GM18526 (cell line): ENCODE data around the gene MYH6.

Experiments
- POLR2A ChIP-seq: IDR thresholded peaks from 3 replicates; pipeline ENCODE4 v1.6.1; 2011; ENCODE audit not compliant: insufficient read length; ENCODE audit errors: extremely low read depth

The MYH6 gene

DNA sequence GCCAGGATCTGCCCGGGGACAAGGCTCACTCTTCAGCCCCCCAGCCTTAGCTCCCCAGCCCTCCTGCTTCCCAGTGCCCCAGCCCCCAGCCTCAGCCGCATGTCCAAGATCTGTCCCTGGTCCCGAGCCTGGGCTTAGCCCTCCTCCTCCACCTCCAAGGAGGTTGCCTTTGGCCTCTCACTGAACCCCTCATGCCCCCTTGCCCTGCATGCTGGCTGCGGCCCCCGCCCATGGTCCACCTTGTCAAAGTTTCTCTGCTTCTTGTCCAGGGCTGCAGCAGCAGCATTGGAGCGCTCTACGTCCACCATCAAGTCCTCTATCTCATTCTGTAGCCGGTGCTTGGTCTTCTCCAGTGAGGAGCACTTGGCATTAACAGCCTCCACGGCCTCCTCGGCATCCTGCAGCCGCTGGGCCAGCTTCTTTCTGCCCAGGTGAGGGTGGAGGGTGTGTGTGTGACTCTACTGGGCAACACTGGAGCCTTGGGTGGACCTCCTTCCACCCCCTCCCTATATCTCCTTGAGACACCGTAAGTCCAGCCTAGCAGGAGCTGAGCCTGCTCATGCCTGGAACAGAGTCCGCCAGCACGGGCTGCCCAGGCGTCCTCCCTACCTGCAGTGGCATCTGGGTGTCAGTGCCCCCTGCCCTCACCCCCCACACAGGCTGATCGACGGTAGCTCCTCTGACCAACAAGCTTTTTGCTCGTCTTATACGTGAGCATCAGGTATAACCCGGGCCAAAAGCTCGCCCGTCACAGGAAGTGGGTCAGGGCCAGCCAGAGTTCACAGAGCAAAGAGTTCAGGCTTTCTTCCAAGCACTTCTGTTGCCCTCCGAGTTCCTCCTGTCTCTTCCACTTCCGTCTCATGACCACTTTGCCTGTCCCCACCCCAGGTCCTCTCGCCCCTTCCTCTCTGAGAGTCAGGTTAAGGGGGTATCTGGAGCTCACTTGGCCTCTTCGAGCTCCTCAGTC is 19.9 kb downstream of the MYH6 start:
- no peak for TF ChIP-seq POLR2A

DNA sequence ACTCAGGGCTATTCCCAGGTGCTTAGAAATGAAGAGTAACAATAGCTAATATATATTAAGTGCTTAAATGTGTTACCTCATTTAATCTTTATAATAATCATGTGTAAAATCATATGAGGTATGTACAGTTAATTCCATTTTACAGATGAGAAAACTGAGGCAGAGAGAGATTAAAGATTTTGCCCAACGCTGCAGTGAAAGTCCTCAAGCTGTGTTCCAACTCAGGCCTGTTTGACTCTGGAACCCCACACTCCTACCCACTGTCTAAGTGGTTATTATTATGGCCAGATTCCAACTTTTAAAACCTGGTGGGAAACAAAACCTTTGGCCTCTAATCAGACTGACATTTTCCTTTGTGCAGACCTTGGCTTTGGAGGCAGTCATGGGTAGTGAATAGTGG is 21.1 kb downstream of the MYH6 start:
- TF ChIP-seq POLR2A: no peak

DNA sequence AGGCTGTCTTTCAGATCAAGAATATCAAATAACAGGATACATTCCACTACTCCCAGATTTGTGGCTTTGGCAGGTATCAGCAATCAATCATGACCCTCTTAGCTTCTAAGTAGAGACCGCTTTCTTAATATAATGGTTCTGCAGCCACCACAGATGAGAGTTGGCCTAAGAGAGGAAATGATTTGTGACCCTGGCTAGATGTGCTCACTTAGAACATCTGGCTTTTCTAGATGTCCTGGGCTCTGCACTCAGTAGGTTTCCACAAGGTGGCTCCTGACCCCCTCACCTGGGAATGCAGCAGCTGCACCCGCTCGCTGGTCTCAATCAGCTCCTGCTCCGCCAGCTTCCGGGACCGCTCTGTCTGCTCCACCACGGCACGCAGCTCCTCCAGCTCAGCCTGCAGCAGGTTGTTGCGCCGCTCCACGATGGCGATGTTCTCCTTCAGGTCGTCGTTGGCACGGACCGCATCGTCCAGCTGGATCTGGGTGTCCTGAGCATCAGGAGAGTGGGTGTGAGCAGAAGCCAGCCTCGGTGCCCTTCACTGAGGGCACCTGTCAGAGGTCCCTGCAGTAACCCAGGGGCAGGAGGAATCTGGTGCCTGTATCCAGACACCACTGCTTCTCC is 22.3 kb downstream of the MYH6 start:
- TF ChIP-seq POLR2A: no peak

DNA sequence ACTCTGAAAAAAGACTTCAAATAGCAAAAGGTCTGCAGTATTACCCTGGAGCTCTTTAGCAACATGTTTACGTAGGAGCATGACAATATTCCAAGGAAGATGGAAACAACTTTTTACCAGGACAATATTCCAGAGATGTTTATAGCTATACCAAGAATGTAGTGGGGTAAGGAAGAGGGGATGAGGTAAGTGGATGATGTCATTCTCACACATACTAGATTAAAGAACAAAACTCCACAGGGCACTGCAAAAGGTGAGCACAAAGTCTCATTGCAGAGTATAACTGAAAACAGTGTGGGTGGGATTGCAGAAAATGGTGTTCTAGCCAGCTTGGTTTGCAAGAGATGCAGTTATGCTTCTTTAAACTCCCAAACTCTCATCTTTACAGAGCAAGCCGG is 22.8 kb downstream of the MYH6 start:
- no peak for TF ChIP-seq POLR2A

DNA sequence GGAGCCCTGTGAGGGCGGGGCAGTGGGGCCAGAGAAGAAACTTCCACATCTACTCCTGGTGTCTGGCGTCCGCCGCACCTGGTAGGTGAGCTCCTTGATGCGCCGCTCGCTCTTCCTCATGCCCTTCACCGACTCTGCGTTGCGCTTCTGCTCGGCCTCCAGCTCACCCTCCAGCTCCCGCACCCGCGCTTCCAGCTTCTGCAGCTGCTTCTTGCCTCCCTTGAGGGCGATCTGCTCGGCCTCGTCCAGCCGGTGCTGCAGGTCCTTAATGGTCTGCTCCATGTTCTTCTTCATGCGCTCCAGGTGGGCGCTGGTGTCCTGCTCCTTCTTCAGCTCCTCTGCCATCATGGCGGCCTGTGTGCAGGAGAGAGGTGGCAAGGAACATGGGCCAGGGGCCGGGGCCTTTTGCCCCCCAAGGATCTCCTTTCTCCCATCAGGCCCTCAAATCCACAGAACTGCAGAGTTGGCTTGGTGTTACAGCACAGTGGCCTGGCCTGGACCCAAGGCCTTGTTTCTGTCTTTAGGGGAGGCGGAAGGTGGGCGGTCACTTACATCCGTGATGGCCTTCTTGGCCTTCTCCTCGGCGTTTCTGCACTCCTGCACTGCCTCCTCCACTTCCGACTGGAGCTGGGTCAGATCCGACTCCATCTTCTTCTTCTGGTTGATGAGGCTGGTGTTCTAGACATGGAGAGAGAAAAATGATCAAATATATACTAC is 23.6 kb downstream of the MYH6 start:
- TF ChIP-seq POLR2A: no peak

DNA sequence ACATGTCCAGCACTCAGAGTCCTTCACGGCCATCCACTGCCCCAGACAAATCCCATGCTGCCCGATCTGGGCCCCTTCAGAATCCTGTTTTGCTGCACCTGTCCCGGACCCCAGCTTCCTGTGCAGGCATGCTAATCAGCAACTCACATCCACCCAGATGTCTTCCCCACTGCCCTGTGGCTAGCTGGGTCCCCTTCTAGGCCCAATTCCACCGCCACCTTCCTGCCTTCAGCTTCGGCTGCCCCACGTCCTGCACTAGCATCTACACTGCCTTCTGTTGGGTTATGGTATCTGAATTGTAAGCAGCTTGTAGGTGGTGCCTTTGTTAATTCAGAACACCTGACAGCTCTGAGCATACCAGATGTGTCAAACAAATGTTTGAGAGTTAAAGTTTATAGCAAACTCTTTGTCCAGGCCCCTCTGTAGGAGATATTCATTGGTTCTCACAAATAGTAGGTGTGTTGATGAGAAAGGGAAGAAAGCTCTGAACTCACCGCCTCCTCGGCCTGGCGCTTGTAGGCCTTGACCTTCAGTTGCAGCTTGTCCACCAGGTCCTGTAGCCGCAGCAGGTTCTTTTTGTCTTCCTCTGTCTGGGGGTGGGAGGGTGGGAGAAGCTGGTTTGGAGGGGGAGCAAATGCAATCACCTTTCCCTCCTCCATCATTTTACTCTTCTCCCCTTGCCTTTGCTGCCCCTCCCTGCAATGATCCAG is 25.2 kb downstream of the MYH6 start:
- TF ChIP-seq POLR2A: no peak

DNA sequence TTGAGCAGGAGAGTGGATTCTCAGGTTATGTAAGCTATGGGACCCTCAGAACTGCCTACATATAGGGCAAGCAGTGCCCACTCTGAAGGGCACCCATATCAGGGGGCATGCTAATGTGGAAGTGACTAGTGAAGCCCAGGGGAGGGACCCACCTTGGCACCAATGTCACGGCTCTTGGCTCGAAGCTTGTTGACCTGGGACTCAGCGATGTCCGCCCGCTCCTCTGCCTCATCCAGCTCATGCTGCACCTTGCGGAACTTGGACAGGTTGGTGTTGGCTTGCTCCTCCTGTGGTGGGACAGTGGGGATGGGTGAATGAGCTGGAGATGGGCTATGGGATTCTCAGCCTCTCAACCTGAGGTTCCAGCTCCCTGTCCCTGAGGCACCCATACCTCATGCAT is 25.8 kb downstream of the MYH6 start:
- no peak for TF ChIP-seq POLR2A

DNA sequence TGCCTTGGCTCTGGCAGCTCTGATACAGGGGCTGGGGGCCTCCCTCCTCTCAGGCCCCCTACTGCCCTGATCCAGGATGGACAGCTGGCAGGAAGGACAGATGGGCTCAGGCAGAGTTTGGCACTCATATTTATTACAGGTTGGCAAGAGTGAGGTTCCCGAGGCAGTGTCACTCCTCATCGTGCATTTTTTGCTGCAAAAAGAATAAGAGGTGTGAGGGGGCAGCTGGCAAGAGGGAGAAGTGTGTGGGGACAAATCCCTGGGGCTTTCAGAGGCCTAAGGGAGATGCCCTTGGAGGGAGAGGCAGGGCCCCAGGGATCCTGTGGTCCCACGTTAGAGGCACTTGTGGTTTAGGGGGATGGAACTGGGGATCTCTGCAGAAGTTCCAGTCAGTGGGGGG is 26.2 kb downstream of the MYH6 start:
- TF ChIP-seq POLR2A: no peak

DNA sequence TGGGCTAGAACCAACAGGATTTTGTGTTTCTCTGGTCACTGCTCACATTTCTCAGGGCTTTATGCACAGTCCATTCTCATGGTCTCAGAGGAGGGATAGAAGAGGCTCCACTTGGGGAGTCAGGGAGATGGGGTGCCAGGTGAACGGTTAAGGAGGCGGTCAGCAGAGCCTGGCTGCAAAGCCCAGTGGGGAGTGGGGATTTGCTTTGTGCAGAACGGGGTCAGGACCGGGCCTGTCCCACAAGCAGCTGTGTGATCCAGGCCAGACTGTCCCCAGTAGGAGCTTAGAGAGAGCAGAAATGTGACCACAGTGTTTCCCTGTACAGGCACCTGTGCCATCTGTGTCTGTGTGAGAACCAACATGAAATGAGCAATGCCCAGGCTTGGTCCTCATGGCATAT is 27.1 kb downstream of the MYH6 start:
- TF ChIP-seq POLR2A: no peak

DNA sequence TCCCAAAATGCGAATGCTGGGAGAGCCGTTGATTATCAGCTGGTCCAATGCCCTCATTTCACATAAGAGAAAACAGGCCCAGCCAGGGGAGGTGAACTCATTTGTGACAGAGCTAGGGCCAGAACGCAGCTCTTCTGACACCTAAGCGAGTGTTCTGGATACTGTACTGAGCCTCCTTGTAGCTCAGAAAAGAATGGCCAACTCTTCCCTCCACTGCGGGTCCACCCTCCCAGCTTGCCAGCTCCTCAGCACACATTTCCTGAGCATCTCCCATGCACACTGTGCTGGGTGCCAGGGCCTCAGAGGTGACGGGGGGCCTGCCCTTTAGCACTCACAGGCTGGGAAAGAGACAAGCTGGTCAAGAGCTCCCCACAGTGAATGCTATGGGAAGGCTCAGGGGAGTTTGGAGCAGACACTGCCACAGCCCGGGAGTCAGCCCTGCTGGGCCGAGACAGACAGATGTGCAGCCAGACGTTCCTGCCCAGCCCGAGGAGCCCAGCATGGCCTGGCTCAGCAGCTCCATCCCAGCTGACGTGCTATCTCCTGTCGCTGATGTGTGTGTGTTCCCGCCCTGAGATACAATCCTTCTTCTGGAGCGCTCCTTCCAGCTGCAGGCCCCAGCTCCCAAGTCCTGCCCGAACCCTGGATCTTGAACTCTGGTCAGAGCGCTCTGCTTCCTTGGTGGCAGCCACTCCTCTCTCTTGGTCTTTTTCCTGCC is 27.7 kb downstream of the MYH6 start:
- TF ChIP-seq POLR2A: no peak

DNA sequence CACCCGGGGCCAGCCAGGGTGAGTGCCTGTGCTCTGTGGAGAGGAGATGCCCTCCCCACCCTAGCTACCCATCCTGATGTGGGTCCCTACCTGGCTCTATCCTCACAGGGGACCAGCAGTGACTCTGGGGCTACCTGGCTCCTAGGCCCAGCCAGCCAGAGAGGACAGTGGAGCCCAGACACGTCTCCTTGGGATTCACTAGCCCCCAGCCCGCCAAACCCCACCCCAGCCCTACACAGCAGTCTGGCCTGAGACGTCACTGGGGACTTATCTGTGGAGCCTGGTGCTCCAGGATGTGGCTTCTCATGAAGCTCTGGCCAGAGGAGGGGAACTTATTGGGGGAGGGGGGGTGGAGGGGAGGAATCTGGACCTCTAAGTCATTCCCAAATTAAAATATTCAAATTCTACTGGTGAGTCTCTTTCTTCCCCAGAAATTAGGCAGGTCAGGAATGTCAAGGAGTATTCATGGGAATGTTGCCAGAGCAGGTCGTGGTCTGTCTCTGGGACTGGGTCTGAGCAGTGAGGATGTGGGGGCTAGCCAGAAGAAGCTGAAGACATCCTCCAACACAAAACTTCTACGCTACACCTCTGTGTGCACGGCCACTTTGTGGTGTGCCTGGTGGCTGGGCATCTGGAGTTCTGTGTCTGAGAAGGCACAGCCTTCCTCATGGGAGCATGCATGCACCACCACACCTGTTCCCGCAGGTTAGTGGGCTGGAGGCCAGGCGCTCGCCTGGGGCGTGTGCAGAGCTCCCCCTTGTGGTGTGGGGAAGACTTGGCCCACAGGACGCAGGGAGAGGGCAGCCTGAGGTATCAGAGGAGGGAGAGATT is 28.5 kb downstream of the MYH6 start:
- TF ChIP-seq POLR2A: no peak

DNA sequence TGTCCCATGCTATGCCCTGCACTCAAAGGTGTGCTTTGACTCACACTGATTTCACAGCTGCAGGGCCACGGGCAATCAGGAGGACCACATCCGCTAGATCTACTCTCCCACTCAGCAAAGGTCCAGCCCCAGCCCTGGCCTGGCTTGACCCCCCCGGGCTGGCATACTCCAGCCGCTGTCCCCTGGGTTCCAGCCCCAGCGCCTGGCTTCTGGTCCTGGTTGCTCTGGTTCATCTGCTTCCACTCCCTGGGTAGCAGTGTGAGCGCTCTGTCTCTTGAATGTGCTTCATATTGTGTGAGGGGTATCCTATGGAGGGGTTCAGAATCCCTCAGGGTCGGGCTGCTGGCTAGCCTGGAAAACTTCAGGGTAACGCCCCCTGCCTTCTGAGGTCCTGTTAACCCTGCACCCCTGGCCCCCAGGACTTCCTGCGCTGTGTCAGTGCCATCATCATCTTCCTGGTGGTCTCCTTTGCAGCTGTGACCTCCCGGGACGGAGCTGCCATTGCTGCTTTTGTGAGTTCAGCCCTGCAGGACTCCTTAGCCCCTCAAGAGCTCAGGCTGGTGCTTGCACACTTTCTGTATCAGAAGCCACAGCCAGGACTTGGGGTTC is 29.4 kb downstream of the MYH6 start:
- no peak for TF ChIP-seq POLR2A
